Lung (tissue), 12 donors: ENCODE data around the gene RNASEH2B. TPM values are rescaled to one million over a fixed set of nuclear protein-coding genes. Genes with fewer than 3 reads are reported as not detected.

ENCODE experiments used
- ATAC-seq: fragments of 200-7000 bp; cut with Tn5 transposase; one replicate; pipeline ENCODE4 v1.9.1; 2020; ENCODE audit warnings: moderate number of reproducible peaks; ENCODE audit not compliant: insufficient read depth, low FRiP score
- DNase-seq, 3 donors: peaks; one replicate each; pipeline ENCODE4 v3.0.0-alpha.2; 2013 to 2017
- H3K27ac ChIP-seq, 2 donors: one replicate each; pipeline ENCODE4 v1.5.1; 2013; ENCODE audit warnings: mild to moderate bottlenecking in 2 of 2, moderate library complexity in 2 of 2, control low read depth in 1 of 2, inconsistent platforms in 1 of 2, low read depth in 1 of 2, low read length in 1 of 2
- H3K27me3 ChIP-seq, 3 donors: one replicate each; pipeline ENCODE4 v1.5.1; 2013; ENCODE audit warnings: low read length in 2 of 3; ENCODE audit not compliant: control insufficient read depth in 3 of 3, insufficient read depth in 3 of 3
- H3K36me3 ChIP-seq, 4 donors: one replicate each; pipeline ENCODE4 v1.5.1; 2013; ENCODE audit warnings: low read length in 4 of 4, mild to moderate bottlenecking in 1 of 4, moderate library complexity in 1 of 4; ENCODE audit not compliant: control insufficient read depth in 4 of 4, insufficient read depth in 4 of 4
- H3K4me1 ChIP-seq, 5 donors: one replicate each; pipeline ENCODE4 v1.5.1; 2013; ENCODE audit warnings: low read length in 5 of 5, mild to moderate bottlenecking in 2 of 5, moderate library complexity in 1 of 5; ENCODE audit not compliant: control insufficient read depth in 5 of 5, insufficient read depth in 5 of 5
- H3K4me3 ChIP-seq: one replicate; pipeline ENCODE4 v1.5.1; 2013; ENCODE audit warnings: mild to moderate bottlenecking, control low read depth, moderate library complexity
- H3K9ac ChIP-seq, 2 donors: one replicate each; pipeline ENCODE4 v1.5.1; 2013; ENCODE audit warnings: low read length in 2 of 2, control low read depth in 1 of 2; ENCODE audit not compliant: insufficient read depth in 1 of 2
- H3K9me3 ChIP-seq, 4 donors: one replicate each; pipeline ENCODE4 v1.5.1; 2013; ENCODE audit warnings: low read length in 3 of 4, mild to moderate bottlenecking in 1 of 4, moderate library complexity in 1 of 4; ENCODE audit not compliant: control insufficient read depth in 4 of 4, insufficient read depth in 3 of 4
- WGBS, 2 donors: extraction: QIAGEN DNeasy Blood & Tissue Kit; methylation state at CpG; one replicate each; pipeline ENCODE4 v1.1.7; 2013; 5-methylcytosine and 5-hydroxymethylcytosine counted together
- polyA plus RNA-seq, 2 donors: library from polyadenylated mRNA; stranded (reverse); fragments of 200-250 nt; gene quantifications; one replicate each; pipeline ENCODE4 v1.2.1, GENCODE V29; 2013
- total RNA-seq, 2 donors: library from RNA; depleted of rRNA in 1 of 2; stranded (reverse); fragments of >200 nt in 1 of 2; gene quantifications; one replicate each; pipeline ENCODE4 v1.2.1, GENCODE V29; 2014 to 2021
- TF ChIP-seq, protein P1 (sequence below): IDR thresholded peaks from 2 replicates; pipeline ENCODE4 v1.5.1; 2012; ENCODE audit warnings: mild to moderate bottlenecking; ENCODE audit errors: control extremely low read depth, extremely low read depth
- donor health status: control.
- donor health status: control.
- donor health status: Bipolar disorder and iron deficiency.
- donor health status: healthy.
- donor health status: DM: yes; HTN: yes; CAD: no.

RNASEH2B gene
- total and polyA plus RNA-seq, 4 donors = 29.6 to 115 (median 57.8) TPM

DNA sequence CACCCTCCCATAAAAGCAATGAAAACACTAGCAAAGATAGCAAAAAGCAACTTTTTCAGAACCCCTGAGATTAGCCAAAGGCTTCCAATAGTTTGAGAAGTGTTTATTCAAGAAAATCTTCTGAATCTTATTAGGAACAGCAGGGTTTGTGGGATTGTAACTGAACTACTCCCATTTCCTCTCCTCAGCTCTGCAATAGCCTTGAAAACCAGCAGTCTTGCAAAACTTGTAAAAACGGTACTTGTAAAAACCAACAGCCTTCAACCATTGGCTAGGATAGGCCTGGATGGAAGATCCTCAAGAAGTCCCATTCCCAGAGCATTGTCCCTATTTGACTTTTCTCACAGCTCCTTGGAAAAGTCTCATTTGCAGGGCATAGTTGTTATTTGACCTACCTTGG, 12.1 kb downstream of the RNASEH2B start:
- ATAC-seq (no peak), DNase-seq (no peak)
- Histone ChIP-seq H3K27me3 (no peaks in the 10 kb centered on the region), H3K4me3 (no peak overlapping the region), H3K36me3 (peaks cover 3 to 4% (median 4%) of the 10 kb centered on the region in 4 donors), H3K4me1 (peaks cover 6 to 12% (median 9%) of the 10 kb centered on the region in 5 donors), H3K9ac (no peak overlapping the region), H3K27ac (no peak overlapping the region), H3K9me3 (peaks cover 3 to 16% (median 5%) of the 10 kb centered on the region in 4 donors)
- TF ChIP-seq, protein P1, sequence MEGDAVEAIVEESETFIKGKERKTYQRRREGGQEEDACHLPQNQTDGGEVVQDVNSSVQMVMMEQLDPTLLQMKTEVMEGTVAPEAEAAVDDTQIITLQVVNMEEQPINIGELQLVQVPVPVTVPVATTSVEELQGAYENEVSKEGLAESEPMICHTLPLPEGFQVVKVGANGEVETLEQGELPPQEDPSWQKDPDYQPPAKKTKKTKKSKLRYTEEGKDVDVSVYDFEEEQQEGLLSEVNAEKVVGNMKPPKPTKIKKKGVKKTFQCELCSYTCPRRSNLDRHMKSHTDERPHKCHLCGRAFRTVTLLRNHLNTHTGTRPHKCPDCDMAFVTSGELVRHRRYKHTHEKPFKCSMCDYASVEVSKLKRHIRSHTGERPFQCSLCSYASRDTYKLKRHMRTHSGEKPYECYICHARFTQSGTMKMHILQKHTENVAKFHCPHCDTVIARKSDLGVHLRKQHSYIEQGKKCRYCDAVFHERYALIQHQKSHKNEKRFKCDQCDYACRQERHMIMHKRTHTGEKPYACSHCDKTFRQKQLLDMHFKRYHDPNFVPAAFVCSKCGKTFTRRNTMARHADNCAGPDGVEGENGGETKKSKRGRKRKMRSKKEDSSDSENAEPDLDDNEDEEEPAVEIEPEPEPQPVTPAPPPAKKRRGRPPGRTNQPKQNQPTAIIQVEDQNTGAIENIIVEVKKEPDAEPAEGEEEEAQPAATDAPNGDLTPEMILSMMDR = no peak
- 50 to 75% methylated on average over 1 of the region's 1 CpG for WGBS, 2 donors

DNA sequence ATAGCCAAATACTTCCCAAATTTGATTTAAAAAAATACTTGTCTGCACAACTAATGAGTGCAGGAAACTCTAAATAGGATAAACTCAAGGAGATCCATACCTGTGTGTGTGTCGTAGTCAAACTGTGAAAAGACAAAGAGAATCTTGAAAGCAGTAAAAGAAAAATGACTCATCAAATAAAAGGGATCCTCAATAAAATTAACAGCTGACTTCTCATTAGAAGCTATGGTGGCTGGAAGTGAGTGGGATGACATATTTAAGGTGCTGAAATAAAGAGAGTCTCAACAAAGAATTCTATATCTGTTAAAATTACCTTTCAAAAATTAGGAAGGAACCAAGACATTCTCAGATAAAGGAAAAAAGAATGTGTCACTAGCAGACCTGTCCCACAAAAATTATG, 13.7 kb downstream of the RNASEH2B start:
- no peaks in the 10 kb centered on the region for H3K27me3 ChIP-seq
- H3K4me1 ChIP-seq = peaks cover 0 to 14% (median 7%) of the 10 kb centered on the region in 5 donors
- ATAC-seq = no peak
- no peak for DNase-seq
- H3K9me3 ChIP-seq = peaks cover 3 to 16% (median 5%) of the 10 kb centered on the region in 4 donors
- TF ChIP-seq, protein P1 = no peak
- no peak overlapping the region for H3K27ac ChIP-seq
- H3K9ac ChIP-seq = no peak overlapping the region
- peaks cover 3 to 4% (median 4%) of the 10 kb centered on the region in 4 donors for H3K36me3 ChIP-seq
- no peak overlapping the region for H3K4me3 ChIP-seq
- WGBS, 2 donors = 94 to 100% methylated on average over 1 of the region's 1 CpG

DNA sequence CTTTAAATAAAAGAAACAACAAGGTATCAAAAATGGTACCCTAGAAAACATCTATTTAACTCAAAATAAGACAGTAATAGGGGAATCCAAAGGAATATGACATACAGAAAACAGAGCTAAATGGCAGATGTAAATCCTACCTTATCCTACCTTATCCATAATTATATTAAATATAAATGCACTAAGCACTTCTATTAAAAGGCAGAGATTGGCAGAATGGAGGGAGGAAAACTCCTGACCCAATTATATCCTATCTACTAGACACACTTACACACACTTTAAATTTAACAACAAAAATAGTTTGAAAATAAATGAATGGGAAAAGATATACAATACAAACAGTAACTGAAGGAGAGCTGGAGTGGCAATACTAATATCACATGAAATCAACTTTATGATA, 14.4 kb downstream of the RNASEH2B start:
- H3K4me3 ChIP-seq = no peak overlapping the region
- ATAC-seq (no peak), DNase-seq (no peak)
- no peak overlapping the region for H3K27ac ChIP-seq
- TF ChIP-seq, protein P1 = no peak
- H3K9me3 ChIP-seq = peaks cover 3 to 16% (median 5%) of the 10 kb centered on the region in 4 donors
- no peaks in the 10 kb centered on the region for H3K27me3 ChIP-seq
- H3K4me1 ChIP-seq = peaks cover 0 to 21% (median 1%) of the 10 kb centered on the region in 5 donors
- peaks cover 3 to 4% (median 4%) of the 10 kb centered on the region in 4 donors for H3K36me3 ChIP-seq
- H3K9ac ChIP-seq = no peak overlapping the region

DNA sequence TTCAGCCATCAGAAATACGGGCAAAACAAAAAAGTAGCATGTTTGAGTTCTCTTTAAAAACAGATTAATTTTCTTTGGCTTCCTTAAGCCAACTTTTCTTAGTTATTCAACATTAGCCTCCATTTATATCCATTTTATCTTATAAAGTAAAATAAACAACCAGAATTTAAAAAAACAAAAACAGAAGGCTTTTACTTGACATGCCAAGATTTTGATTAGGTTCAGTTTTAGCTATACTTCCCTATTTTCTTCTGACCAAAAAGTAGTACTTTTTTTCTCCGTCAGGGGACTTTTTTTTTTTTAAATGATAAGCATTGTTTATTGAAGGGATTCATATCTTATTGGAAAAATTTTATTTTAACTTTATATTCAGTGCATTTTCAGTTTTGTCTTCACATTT, 18.1 kb downstream of the RNASEH2B start:
- Histone ChIP-seq H3K27me3 (no peaks in the 10 kb centered on the region), H3K4me1 (peaks cover 0 to 42% (median 3%) of the 10 kb centered on the region in 5 donors), H3K9ac (no peak overlapping the region), H3K4me3 (no peak overlapping the region), H3K9me3 (peaks cover 0 to 8% (median 3%) of the 10 kb centered on the region in 4 donors), H3K27ac (no peak overlapping the region), H3K36me3 (peaks cover 0 to 6% (median 3%) of the 10 kb centered on the region in 4 donors)
- DNase-seq (peak in 2 of 3 donors; percentile 47 to 59), ATAC-seq (no peak)
- 48 to 72% methylated on average over 2 of the region's 2 CpGs for WGBS, 2 donors
- TF ChIP-seq, protein P1 = no peak
